Large intestine (tissue), 3 donors: Measurements from ENCODE around the gene MIPEP. TPM values are rescaled to one million over a fixed set of nuclear protein-coding genes. Genes with fewer than 3 reads are reported as not detected.

Experiments
- DNase-seq, 2 donors: peaks; one replicate each; pipeline versions ENCODE4 v3.0.0 to v3.0.0-alpha.2; 2013
- H3K27ac ChIP-seq: one replicate; pipeline ENCODE4 v1.5.1; 2013; ENCODE audit warnings: low read length
- H3K27me3 ChIP-seq: 2 replicates; pipeline ENCODE4 v1.6.1; 2013; ENCODE audit warnings: low read length; ENCODE audit not compliant: control insufficient read depth, insufficient read depth
- H3K36me3 ChIP-seq: 2 replicates; pipeline ENCODE4 v1.6.1; 2013; ENCODE audit warnings: low read length; ENCODE audit not compliant: control insufficient read depth, insufficient read depth
- H3K4me1 ChIP-seq: one replicate; pipeline ENCODE4 v1.6.1; 2013; ENCODE audit warnings: low read length; ENCODE audit not compliant: control insufficient read depth, insufficient read depth
- H3K4me3 ChIP-seq: one replicate; pipeline ENCODE4 v1.5.1; 2013; ENCODE audit warnings: low read length
- H3K9me3 ChIP-seq: one replicate; pipeline ENCODE4 v1.6.1; 2013; ENCODE audit warnings: mild to moderate bottlenecking, low read depth, low read length, moderate library complexity; ENCODE audit not compliant: control insufficient read depth
- WGBS: methylation state at CpG from one replicate; pipeline ENCODE4 v1.1.5; 2013; ENCODE audit warnings: low lambda C conversion rate; ENCODE audit not compliant: insufficient coverage; 5-methylcytosine and 5-hydroxymethylcytosine counted together
- polyA plus RNA-seq: library from polyadenylated mRNA; unstranded; fragments of 120-200 nt; gene quantifications from one replicate; pipeline ENCODE4 v1.2.1, GENCODE V29; 2013

The MIPEP gene
- polyA plus RNA-seq, 1 donor: 19.7 TPM

DNA sequence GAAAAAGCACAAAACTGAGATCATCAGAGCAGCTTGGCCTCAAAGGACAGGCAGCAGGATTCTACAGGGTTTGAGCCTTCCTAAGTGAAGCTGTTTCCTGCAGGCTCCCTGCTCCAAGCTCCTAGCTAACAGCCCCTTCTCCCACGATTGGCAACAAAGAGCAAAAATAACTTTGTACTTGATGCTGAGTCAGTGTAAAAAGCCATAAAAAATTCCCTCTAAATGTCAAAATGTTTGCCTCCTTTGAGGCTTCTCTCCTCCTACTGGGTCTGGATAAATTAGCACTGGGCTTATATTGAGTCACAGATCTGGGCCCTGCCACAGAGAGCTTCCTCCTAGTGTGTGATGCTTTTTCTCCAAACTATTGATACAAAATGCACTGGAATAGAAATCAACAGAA is 165.7 kb downstream of the MIPEP start:
- H3K9me3 ChIP-seq: no peaks in the 10 kb centered on the region
- no peak for DNase-seq
- H3K27me3 ChIP-seq: no peaks in the 10 kb centered on the region
- no peaks in the 10 kb centered on the region for H3K4me1 ChIP-seq
- no peak overlapping the region for H3K4me3 ChIP-seq
- H3K27ac ChIP-seq: no peak overlapping the region
- WGBS: no CpG with 5 or more reads among the region's 1 CpG
- no peaks in the 10 kb centered on the region for H3K36me3 ChIP-seq

DNA sequence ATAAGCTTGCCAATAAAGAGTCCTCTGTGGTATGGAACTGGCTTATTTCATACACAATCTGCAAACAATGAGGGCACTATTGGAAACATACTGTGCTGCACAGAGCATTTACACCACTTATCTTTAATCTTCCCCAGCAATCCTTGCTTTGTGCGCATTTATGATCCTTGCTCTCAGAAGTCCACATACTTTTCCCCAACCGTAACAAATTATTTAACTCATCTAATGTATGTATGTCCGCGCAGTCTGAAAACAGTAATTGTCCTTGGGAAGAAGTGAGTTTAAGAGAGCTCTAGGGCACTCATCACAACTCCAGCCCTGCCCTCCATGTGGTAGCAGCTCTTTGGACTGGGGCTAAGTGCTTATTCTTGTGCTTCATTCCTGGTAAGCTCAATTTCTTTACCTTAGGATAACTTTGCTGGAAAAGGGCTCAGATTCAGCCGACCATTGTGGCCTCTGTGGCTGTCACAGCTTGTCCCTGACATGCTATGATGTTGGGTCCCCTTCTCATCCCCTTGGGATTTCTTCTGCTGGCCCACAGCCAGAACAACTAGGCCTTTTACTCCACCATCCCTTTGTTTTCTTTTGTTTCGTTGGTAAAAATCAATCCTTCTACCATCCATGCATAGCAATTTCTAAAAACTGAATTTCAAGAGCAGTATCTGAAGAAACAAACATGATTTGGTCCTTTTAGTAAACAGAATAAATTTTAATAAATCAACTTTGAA is 166.3 kb downstream of the MIPEP start:
- Histone ChIP-seq H3K27me3 (no peaks in the 10 kb centered on the region), H3K36me3 (no peaks in the 10 kb centered on the region), H3K9me3 (no peaks in the 10 kb centered on the region), H3K4me1 (no peaks in the 10 kb centered on the region), H3K4me3 (no peak overlapping the region), H3K27ac (no peak overlapping the region)
- WGBS: 80% methylated on average over 3 of the region's 6 CpGs
- DNase-seq: no peak

DNA sequence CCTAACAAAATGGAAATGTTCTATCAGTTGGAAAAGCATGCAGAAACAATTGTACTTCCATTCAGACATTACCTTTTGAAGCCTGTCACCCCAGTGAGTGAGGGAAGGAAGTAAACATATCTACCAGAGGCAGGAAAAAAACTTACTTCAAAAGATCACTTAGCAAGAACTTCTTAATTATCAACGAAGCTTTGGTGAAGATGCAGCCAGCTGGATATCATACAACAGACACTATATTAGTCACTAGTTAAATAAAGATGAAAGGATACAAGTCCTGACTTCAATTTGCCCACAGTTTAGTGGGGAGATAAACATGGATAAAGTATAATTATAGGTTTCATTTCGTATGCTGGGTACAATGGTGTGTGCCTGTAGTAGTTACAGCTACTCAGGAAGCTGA is 170.2 kb downstream of the MIPEP start:
- no peaks in the 10 kb centered on the region for H3K4me1 ChIP-seq

DNA sequence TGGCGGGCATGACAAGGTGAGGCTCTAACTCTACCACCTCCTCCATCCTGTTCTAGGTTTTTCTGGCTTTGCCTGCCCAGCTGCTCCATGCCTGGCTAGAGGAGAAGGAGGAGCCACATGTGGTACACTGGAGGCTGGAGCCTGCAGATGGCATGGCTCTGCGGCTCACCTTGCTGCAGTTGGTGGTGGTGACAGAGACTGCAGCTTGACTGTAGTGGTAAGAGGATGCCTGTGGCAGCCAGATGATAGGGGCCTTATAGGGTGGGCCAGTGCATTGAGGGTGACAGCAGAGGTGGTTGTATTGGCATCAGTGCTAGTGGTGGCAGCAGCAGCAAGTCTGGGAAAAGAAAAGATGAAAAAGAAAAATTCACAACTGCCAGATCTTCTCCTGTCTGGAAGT is 172.8 kb downstream of the MIPEP start:
- no peaks in the 10 kb centered on the region for H3K4me1 ChIP-seq
- H3K9me3 ChIP-seq: no peaks in the 10 kb centered on the region
- H3K27me3 ChIP-seq: no peaks in the 10 kb centered on the region
- no CpG with 5 or more reads among the region's 2 CpGs for WGBS
- H3K4me3 ChIP-seq: no peak overlapping the region
- no peak overlapping the region for H3K27ac ChIP-seq
- DNase-seq: no peak
- no peaks in the 10 kb centered on the region for H3K36me3 ChIP-seq

More for the DNA sequence above, 170.2 kb downstream of the MIPEP start:
- H3K27me3 ChIP-seq: no peaks in the 10 kb centered on the region
- 40% methylated on average over 1 of the region's 2 CpGs for WGBS
- no peak overlapping the region for H3K4me3 ChIP-seq
- no peaks in the 10 kb centered on the region for H3K36me3 ChIP-seq
- no peaks in the 10 kb centered on the region for H3K9me3 ChIP-seq
- DNase-seq: no peak
- H3K27ac ChIP-seq: no peak overlapping the region

DNA sequence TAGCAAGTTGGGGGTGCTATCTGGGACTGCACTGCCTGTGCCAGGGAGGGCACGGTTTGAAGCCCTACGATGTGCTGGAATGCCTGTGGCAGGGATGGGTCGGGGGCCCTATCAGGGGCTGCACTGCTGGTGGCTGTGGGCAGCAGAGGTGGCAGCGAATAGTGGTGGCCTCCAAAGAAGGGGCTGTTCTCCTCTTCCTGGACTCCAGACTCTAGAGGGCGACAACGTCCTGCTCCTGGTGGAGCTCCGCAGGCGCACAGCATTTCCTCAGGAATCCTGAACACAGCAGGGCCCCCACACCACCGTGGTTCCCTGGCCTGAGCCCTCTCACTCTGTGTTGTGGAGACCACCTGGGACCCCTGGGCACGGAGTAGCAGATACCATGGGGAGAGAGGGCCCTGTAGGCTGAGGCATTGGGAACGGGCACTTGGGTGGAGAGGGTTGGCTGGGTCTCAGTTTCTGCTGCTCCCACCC is 173.4 kb downstream of the MIPEP start:
- no peak for DNase-seq
- no CpG with 5 or more reads among the region's 11 CpGs for WGBS

DNA sequence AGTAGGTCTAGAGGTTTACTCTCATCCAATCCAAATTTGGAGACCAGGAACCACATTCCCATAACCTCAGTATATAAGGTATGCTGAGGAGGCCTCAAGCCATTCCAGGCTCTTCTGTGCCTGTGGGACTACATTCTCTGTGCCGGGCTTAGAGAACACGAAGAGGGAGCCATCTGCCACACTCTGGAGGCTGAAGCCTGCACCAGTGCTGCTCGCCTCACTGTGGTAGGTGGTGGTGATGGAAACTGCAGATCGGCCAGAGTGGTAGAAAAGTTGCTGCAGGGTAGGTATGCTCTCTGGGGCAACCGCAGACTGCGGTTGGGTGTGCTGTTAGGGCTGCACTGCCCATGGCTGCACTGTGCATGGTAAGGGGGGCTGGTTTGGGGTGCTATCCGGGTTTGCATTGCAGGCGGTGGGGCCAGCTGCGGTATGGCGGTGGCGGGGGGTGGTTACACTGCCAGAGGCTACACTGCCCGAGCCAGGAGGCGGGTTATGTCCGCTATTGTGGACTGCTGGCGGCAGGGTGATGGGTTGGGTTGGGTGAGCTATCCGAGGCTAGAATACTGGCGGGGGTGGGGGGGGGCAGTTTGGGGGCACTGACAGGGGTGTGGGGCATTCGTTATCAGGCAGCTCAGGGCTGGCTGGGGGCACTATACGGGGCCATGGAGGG is 174.0 kb downstream of the MIPEP start:
- no peaks in the 10 kb centered on the region for H3K9me3 ChIP-seq
- no peak overlapping the region for H3K4me3 ChIP-seq
- H3K27ac ChIP-seq: no peak overlapping the region
- no peaks in the 10 kb centered on the region for H3K4me1 ChIP-seq
- DNase-seq: no peak
- WGBS: no CpG with 5 or more reads among the region's 19 CpGs
- H3K27me3 ChIP-seq: no peaks in the 10 kb centered on the region
- H3K36me3 ChIP-seq: no peaks in the 10 kb centered on the region

More for the DNA sequence above, 173.4 kb downstream of the MIPEP start:
- no peaks in the 10 kb centered on the region for H3K9me3 ChIP-seq
- no peak overlapping the region for H3K4me3 ChIP-seq
- H3K4me1 ChIP-seq: no peaks in the 10 kb centered on the region
- no peaks in the 10 kb centered on the region for H3K36me3 ChIP-seq
- H3K27me3 ChIP-seq: no peaks in the 10 kb centered on the region
- H3K27ac ChIP-seq: no peak overlapping the region

DNA sequence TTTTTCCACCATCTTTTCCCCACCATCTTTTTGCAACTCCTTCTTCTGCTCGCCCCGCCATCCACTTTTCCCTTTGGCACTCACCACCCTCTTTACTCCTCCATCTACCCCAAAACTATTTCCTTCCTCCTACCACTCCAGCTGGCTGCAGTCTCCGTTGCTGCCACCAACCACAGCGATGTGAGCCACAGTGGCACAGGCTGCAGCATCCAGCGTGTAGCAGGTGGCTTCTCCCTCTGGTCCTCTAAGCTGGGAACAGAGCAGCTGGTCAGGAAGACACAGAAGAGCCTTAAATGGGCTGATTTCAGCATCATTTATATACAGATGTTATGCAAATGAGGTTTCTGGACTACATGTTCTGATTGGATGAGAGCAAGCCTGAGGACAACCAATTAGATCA is 174.5 kb downstream of the MIPEP start:
- H3K36me3 ChIP-seq: no peaks in the 10 kb centered on the region
- H3K9me3 ChIP-seq: no peaks in the 10 kb centered on the region
- H3K27ac ChIP-seq: no peak overlapping the region
- H3K4me1 ChIP-seq: no peaks in the 10 kb centered on the region
- WGBS: 82% methylated on average over 2 of the region's 5 CpGs
- H3K27me3 ChIP-seq: no peaks in the 10 kb centered on the region
- H3K4me3 ChIP-seq: no peak overlapping the region
- no peak for DNase-seq

DNA sequence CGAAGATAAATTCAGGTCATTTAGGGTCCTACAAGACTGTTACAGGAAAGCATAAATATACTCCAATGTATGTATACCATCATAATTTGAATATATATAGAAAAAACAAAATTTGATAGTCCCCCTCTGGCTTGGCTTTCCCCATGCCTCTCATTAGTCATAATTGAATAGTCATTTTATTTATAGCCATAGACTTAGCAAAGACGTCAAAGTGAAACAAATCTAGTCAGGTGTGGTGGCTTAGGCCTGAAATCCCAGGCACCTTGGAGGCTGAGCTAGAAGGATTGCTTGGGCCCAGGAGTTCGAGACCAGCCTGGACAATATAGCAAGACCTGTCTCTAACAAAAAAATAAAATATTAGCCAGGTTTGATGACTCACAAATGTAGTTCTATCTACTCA is 177.8 kb downstream of the MIPEP start:
- WGBS: 100% methylated on average over 1 of the region's 3 CpGs
- no peak for DNase-seq
- Histone ChIP-seq H3K27me3 (no peaks in the 10 kb centered on the region), H3K4me1 (no peaks in the 10 kb centered on the region), H3K4me3 (no peak overlapping the region), H3K9me3 (no peaks in the 10 kb centered on the region), H3K36me3 (no peaks in the 10 kb centered on the region), H3K27ac (no peak overlapping the region)

DNA sequence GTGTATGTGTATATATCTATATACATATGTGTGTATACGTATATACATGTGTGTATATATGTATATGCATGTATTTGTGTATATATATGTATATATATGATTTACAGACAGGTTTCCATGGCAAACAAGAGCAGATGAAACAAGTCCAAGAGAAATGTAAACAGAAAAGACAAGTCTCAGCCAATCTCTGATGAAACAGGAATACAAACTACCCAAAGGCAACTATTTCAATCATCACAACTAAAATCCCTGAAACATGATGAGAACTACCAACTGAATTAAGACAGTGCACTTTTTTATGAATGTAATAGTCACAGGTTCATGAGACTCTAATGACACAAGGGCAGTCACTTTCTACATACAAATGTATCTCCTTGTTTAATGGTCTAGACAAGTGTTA is 178.8 kb downstream of the MIPEP start:
- Histone ChIP-seq H3K27ac (no peak overlapping the region), H3K4me3 (no peak overlapping the region), H3K9me3 (no peaks in the 10 kb centered on the region), H3K36me3 (no peaks in the 10 kb centered on the region), H3K4me1 (no peaks in the 10 kb centered on the region), H3K27me3 (no peaks in the 10 kb centered on the region)
- WGBS: no CpG with 5 or more reads among the region's 1 CpG
- no peak for DNase-seq

DNA sequence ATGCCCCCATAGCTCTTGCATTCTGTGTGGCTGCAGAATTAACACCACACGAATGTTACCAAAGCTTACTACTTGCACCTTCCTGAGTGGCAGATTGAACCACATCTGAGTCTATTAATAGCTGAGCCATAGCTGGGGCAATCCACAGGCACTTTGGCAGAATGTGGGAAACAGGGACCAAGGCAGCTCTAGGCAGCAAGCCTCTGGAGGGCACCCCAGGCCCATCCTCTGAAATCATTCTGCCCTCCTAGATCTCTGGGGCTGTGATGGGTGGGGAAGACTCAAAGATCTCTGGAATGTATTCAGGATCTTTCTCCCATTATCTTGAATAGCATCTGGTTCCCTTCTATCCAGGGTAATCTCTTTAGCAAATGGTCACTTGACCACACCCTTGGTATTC is 179.7 kb downstream of the MIPEP start:
- no CpG with 5 or more reads among the region's 1 CpG for WGBS
- Histone ChIP-seq H3K9me3 (no peaks in the 10 kb centered on the region), H3K36me3 (no peaks in the 10 kb centered on the region), H3K4me1 (no peaks in the 10 kb centered on the region), H3K27ac (no peak overlapping the region), H3K27me3 (no peaks in the 10 kb centered on the region), H3K4me3 (no peak overlapping the region)
- DNase-seq: no peak

DNA sequence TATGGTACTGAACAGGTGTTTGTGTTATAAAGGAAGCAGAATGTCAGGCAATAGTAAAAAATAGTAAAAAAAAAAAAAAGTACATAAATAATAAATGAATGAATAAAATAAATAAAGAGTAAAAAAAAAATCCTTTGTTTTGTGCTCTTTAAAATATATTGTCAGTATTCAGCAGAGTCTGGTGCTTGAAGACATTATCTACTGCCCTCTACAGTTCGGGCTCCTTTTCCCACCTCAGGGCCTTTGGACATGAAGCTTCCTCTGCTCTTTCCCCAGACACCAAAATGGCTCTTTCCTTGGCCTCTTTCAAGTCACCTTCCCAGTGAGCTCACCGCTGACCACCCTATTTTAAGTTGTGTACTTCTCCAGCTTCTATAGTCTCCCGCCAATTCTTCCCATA is 181.5 kb downstream of the MIPEP start:
- H3K4me3 ChIP-seq: no peak overlapping the region
- no peaks in the 10 kb centered on the region for H3K36me3 ChIP-seq
- no peaks in the 10 kb centered on the region for H3K9me3 ChIP-seq
- no peak overlapping the region for H3K27ac ChIP-seq
- 100% methylated on average over 2 of the region's 3 CpGs for WGBS
- H3K4me1 ChIP-seq: no peaks in the 10 kb centered on the region
- H3K27me3 ChIP-seq: no peaks in the 10 kb centered on the region
- DNase-seq: no peak
